Erythroblast (primary cell): ENCODE measurements around the gene MAG.

ENCODE experiments used
- GATA1 ChIP-seq: IDR thresholded peaks from 2 replicates; pipeline ENCODE4 v1.6.1; 2011; ENCODE audit warnings: low read depth, mild to moderate bottlenecking, control low read depth, low read length, moderate library complexity
- POLR2A ChIP-seq: IDR thresholded peaks from 2 replicates; pipeline ENCODE4 v1.6.1; 2011; ENCODE audit warnings: mild to moderate bottlenecking, low read length

DNA sequence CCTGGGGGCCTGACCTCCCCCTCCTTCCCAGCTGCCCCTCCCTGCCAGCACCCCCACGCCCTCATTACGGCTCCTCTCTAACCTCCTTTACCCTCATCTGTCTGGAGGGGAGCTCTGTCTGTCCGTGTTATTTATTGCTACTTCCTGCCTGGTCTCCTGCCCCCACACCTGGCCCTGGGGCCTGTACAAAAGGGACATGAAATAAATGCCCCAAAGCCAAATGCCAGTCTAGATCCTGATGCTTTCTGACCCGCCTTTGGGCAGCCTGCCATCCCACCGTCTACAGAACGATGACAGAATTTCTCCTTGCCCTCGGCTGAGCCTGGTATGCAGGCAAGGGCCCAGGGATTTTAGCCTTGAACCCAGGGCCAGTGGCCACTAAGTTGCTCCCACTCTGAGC lies 21.6 kb downstream of the MAG start:
- no peak for TF ChIP-seq GATA1
- no peak for TF ChIP-seq POLR2A
